K562 (cell line): Measurements from ENCODE around the gene MTOR. TPM values are rescaled to one million over a fixed set of nuclear protein-coding genes. Genes with fewer than 3 reads are reported as not detected.

Source experiments
- ARID3B ChIP-seq: fragments of 250-450 bp; sonication (Bioruptor Pico); IDR thresholded peaks from 2 replicates; pipeline ENCODE4 v1.4.0; 2020; ENCODE audit warnings: borderline replicate concordance
- CHCHD3 ChIP-seq: fragments of 250-450 bp; sonication (Bioruptor Pico); IDR thresholded peaks from 2 replicates; pipeline ENCODE4 v2.1.2; 2022; ENCODE audit warnings: mild to moderate bottlenecking
- DACH1 ChIP-seq: fragments of 450-650 bp; IDR thresholded peaks from 2 replicates; pipeline ENCODE4 v1.6.1; 2018; ENCODE audit not compliant: partially characterized antibody
- GTF2E2 ChIP-seq: fragments of 200-800 bp; sonication (Bioruptor generic); IDR thresholded peaks from 2 replicates; pipeline ENCODE4 v1.6.1; 2016; ENCODE audit warnings: missing genetic modification characterization, missing compliant biosample characterization
- KDM5B ChIP-seq: fragments of 200-600 bp; sonication (generic); IDR thresholded peaks from 2 replicates; pipeline ENCODE4 v1.6.1; 2012; ENCODE audit warnings: low read depth, mild to moderate bottlenecking, moderate library complexity, low read length, control low read depth, inconsistent platforms; ENCODE audit not compliant: insufficient replicate concordance
- PTBP1 ChIP-seq: fragments of 200-400 bp; formaldehyde crosslinking; IDR thresholded peaks from 2 replicates; pipeline ENCODE4 v1.6.1; 2017; ENCODE audit warnings: low read depth, low read length
- SRSF7 ChIP-seq: fragments of 200-400 bp; formaldehyde crosslinking; optimal IDR thresholded peaks from 2 replicates; pipeline ENCODE3; 2017; ENCODE audit warnings: mild to moderate bottlenecking, low read depth, low read length
- TFE3 ChIP-seq: fragments of 450-650 bp; formaldehyde crosslinking; IDR thresholded peaks from 2 replicates; pipeline ENCODE4 v1.4.0; 2020; ENCODE audit warnings: mild to moderate bottlenecking, mixed read lengths
- UBTF ChIP-seq, 2 experiments: IDR thresholded peaks; 2 replicates each; pipeline ENCODE4 v1.6.1; 2012; ENCODE audit warnings: improper control_type of control experiment in 2 of 2, low read depth in 2 of 2, low read length in 2 of 2, borderline replicate concordance in 1 of 2
- ZNF121 ChIP-seq: sonication (generic); formaldehyde crosslinking; conservative IDR thresholded peaks from 2 replicates; pipeline ENCODE4 v1.8.0; 2022; ENCODE audit warnings: missing genetic modification reagents
- ZNF324 ChIP-seq: fragments of 250-450 bp; sonication (Bioruptor Pico); IDR thresholded peaks from 2 replicates; pipeline ENCODE4 v1.4.0; 2020; ENCODE audit warnings: mild to moderate bottlenecking
- ZNF561 ChIP-seq: fragments of 450-650 bp; formaldehyde crosslinking; conservative IDR thresholded peaks from 2 replicates; pipeline ENCODE4 v1.4.0; 2020; ENCODE audit warnings: mild to moderate bottlenecking, moderate library complexity
- ZNF699 ChIP-seq: fragments of 250-450 bp; sonication (Bioruptor Pico); IDR thresholded peaks from 2 replicates; pipeline ENCODE4 v1.8.0; 2021; ENCODE audit warnings: mild to moderate bottlenecking, moderate library complexity; ENCODE audit not compliant: insufficient replicate concordance
- polyA plus RNA-seq, 8 experiments: library from polyadenylated mRNA; depleted of rRNA in 4 of 8; stranded (reverse) in 5 of 8; unstranded in 3 of 8; fragments of >200 nt; fragmentation: Nextera tagmentation in 2 of 8; fragmentation: Illumina TruSeq in 1 of 8; extraction: Ambion mirVana in 2 of 8; extraction: Trizol in 1 of 8; gene quantifications; 2 replicates each; pipeline versions ENCODE4 v1.2.1 to v1.2.3, GENCODE V29; 2011 to 2014; ENCODE audit warnings: inconsistent platforms in 1 of 8, missing spikeins in 1 of 8
- total RNA-seq, 7 experiments: library from RNA; depleted of rRNA in 6 of 7; stranded (reverse); fragments of >200 nt in 6 of 7; fragmentation: Illumina TruSeq in 2 of 7; extraction: Trizol in 2 of 7; gene quantifications; 2 replicates each; pipeline versions ENCODE4 v1.2.1 to v1.2.3, GENCODE V29; 2011 to 2021; ENCODE audit warnings: low replicate concordance in 1 of 7
- TF ChIP-seq, protein P1 (sequence below): fragments of 450-650 bp; IDR thresholded peaks from 2 replicates; pipeline ENCODE4 v1.7.0; 2016; ENCODE audit warnings: borderline replicate concordance
- TF ChIP-seq, protein P2 (sequence below), 2 experiments: fragments of 150-350 bp in 1 of 2; IDR thresholded peaks; 2 replicates each; pipeline ENCODE4 v1.6.1; 2012 to 2016; ENCODE audit warnings: low read depth in 2 of 2, low read length in 2 of 2, mild to moderate bottlenecking in 1 of 2, moderate library complexity in 1 of 2

MTOR gene
- total and polyA plus RNA-seq, 9 of the 15 experiments (the other 6 are each of a cell fraction or from before 2014, with no cell fraction given) = 11.4 to 71.4 (median 52.2) TPM

GRCh38 chr1:11262171-11263049, at the start of gene MTOR (continued):
- TF ChIP-seq GTF2E2 (tag) (no peak), ZNF561 (CRISPR knock-in tag) (no peak), ZNF324 (CRISPR knock-in tag) (no peak), CHCHD3 (CRISPR knock-in tag) (no peak), KDM5B (peak; percentile 86), ZNF121 (no peak), UBTF (IDR thresholded peaks at IDR 0.05; ENCODE audit: borderline replicate concordance in 1 of 2, low read depth in 2 of 2, low read length in 2 of 2) (peak; percentile 97 to 100), DACH1 (no peak), TFE3 (CRISPR knock-in tag) (no peak), PTBP1 (no peak), ARID3B (CRISPR knock-in tag) (no peak), SRSF7 (no peak), ZNF699 (CRISPR knock-in tag) (no peak)
- TF ChIP-seq, protein P1, sequence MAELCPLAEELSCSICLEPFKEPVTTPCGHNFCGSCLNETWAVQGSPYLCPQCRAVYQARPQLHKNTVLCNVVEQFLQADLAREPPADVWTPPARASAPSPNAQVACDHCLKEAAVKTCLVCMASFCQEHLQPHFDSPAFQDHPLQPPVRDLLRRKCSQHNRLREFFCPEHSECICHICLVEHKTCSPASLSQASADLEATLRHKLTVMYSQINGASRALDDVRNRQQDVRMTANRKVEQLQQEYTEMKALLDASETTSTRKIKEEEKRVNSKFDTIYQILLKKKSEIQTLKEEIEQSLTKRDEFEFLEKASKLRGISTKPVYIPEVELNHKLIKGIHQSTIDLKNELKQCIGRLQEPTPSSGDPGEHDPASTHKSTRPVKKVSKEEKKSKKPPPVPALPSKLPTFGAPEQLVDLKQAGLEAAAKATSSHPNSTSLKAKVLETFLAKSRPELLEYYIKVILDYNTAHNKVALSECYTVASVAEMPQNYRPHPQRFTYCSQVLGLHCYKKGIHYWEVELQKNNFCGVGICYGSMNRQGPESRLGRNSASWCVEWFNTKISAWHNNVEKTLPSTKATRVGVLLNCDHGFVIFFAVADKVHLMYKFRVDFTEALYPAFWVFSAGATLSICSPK = no peak
- TF ChIP-seq, protein P2, sequence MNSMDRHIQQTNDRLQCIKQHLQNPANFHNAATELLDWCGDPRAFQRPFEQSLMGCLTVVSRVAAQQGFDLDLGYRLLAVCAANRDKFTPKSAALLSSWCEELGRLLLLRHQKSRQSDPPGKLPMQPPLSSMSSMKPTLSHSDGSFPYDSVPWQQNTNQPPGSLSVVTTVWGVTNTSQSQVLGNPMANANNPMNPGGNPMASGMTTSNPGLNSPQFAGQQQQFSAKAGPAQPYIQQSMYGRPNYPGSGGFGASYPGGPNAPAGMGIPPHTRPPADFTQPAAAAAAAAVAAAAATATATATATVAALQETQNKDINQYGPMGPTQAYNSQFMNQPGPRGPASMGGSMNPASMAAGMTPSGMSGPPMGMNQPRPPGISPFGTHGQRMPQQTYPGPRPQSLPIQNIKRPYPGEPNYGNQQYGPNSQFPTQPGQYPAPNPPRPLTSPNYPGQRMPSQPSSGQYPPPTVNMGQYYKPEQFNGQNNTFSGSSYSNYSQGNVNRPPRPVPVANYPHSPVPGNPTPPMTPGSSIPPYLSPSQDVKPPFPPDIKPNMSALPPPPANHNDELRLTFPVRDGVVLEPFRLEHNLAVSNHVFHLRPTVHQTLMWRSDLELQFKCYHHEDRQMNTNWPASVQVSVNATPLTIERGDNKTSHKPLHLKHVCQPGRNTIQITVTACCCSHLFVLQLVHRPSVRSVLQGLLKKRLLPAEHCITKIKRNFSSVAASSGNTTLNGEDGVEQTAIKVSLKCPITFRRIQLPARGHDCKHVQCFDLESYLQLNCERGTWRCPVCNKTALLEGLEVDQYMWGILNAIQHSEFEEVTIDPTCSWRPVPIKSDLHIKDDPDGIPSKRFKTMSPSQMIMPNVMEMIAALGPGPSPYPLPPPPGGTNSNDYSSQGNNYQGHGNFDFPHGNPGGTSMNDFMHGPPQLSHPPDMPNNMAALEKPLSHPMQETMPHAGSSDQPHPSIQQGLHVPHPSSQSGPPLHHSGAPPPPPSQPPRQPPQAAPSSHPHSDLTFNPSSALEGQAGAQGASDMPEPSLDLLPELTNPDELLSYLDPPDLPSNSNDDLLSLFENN (IDR thresholded peaks at IDR 0.05; ENCODE audit: low read depth in 2 of 2, low read length in 2 of 2) = no peak
